ENCODE measurements around the gene TRIM46.

Gene TRIM46

GRCh38 chr1:155130272-155131006 lies 43.2 kb upstream of the TRIM46 start:
- Histone ChIP-seq H3K9me3 (ENCODE audit: low read length) (no peaks in the 10 kb centered on the region), H3K36me3 (ENCODE audit: insufficient read depth, low read length) (peaks cover 27% of the 10 kb centered on the region), H3K27me3 (ENCODE audit: control insufficient read depth in 1 of 2, insufficient read depth in 2 of 2, low read length in 2 of 2) (peaks cover 0 to 3% of the 10 kb centered on the region in 2 donors), H3K4me1 (ENCODE audit: insufficient read depth, low read length) (peaks cover 48% of the 10 kb centered on the region), H3K27ac (ENCODE audit: low read depth, low read length) (peak overlapping the region; percentile 82), H3K9ac (ENCODE audit: low read length) (peak overlapping the region; percentile 67), H3K4me3 (ENCODE audit: low read depth in 1 of 2, low read length in 2 of 2) (peak overlapping the region; percentile 64 to 87)

DNA sequence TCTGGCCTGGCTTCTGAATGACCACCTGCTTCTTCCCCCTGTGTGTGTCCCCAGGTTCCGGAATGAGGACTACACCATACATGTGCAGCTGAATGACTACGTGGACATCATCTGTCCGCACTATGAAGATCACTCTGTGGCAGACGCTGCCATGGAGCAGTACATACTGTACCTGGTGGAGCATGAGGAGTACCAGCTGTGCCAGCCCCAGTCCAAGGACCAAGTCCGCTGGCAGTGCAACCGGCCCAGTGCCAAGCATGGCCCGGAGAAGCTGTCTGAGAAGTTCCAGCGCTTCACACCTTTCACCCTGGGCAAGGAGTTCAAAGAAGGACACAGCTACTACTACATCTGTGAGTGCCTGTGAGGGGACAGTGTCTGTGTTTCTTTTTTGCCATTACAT lies 42.4 kb upstream of the TRIM46 start:
- H3K4me3 ChIP-seq (ENCODE audit: low read depth in 1 of 2, low read length in 2 of 2): no peak overlapping the region
- H3K27ac ChIP-seq (ENCODE audit: low read depth, low read length): no peak overlapping the region
- peaks cover 48% of the 10 kb centered on the region for H3K4me1 ChIP-seq (ENCODE audit: insufficient read depth, low read length)
- H3K36me3 ChIP-seq (ENCODE audit: insufficient read depth, low read length): peaks cover 27% of the 10 kb centered on the region
- no peaks in the 10 kb centered on the region for H3K9me3 ChIP-seq (ENCODE audit: low read length)
- H3K9ac ChIP-seq (ENCODE audit: low read length): no peak overlapping the region
- peaks cover 0 to 3% of the 10 kb centered on the region in 2 donors for H3K27me3 ChIP-seq (ENCODE audit: control insufficient read depth in 1 of 2, insufficient read depth in 2 of 2, low read length in 2 of 2)

GRCh38 chr1:155131856-155132255 lies 41.8 kb upstream of the TRIM46 start:
- Histone ChIP-seq H3K4me1 (ENCODE audit: insufficient read depth, low read length) (peaks cover 47% of the 10 kb centered on the region), H3K4me3 (ENCODE audit: low read depth in 1 of 2, low read length in 2 of 2) (no peak overlapping the region), H3K27me3 (ENCODE audit: control insufficient read depth in 1 of 2, insufficient read depth in 2 of 2, low read length in 2 of 2) (peaks cover 0 to 3% of the 10 kb centered on the region in 2 donors), H3K9ac (ENCODE audit: low read length) (no peak overlapping the region), H3K27ac (ENCODE audit: low read depth, low read length) (no peak overlapping the region), H3K36me3 (ENCODE audit: insufficient read depth, low read length) (peaks cover 27% of the 10 kb centered on the region), H3K9me3 (ENCODE audit: low read length) (no peaks in the 10 kb centered on the region)

GRCh38 chr1:155133799-155134281 lies 39.8 kb upstream of the TRIM46 start:
- Histone ChIP-seq H3K4me1 (ENCODE audit: insufficient read depth, low read length) (peaks cover 37% of the 10 kb centered on the region), H3K9ac (ENCODE audit: low read length) (no peak overlapping the region), H3K27ac (ENCODE audit: low read depth, low read length) (no peak overlapping the region)

DNA sequence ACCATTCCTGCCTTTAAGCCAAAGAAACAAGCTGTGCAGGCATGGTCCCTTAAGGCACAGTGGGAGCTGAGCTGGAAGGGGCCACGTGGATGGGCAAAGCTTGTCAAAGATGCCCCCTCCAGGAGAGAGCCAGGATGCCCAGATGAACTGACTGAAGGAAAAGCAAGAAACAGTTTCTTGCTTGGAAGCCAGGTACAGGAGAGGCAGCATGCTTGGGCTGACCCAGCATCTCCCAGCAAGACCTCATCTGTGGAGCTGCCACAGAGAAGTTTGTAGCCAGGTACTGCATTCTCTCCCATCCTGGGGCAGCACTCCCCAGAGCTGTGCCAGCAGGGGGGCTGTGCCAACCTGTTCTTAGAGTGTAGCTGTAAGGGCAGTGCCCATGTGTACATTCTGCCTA lies 39.3 kb upstream of the TRIM46 start:
- H3K9ac ChIP-seq (ENCODE audit: low read length): peak overlapping the region; percentile 98
- H3K9me3 ChIP-seq (ENCODE audit: low read length): no peaks in the 10 kb centered on the region
- no peaks in the 10 kb centered on the region for H3K27me3 ChIP-seq (ENCODE audit: control insufficient read depth in 1 of 2, insufficient read depth in 2 of 2, low read length in 2 of 2)
- peak overlapping the region; percentile 62 for H3K27ac ChIP-seq (ENCODE audit: low read depth, low read length)
- no peak overlapping the region for H3K4me3 ChIP-seq (ENCODE audit: low read depth in 1 of 2, low read length in 2 of 2)
- H3K4me1 ChIP-seq (ENCODE audit: insufficient read depth, low read length): peaks cover 38% of the 10 kb centered on the region
- peaks cover 27% of the 10 kb centered on the region for H3K36me3 ChIP-seq (ENCODE audit: insufficient read depth, low read length)

More at GRCh38 chr1:155133799-155134281, 39.8 kb upstream of the TRIM46 start:
- Histone ChIP-seq H3K9me3 (ENCODE audit: low read length) (no peaks in the 10 kb centered on the region), H3K27me3 (ENCODE audit: control insufficient read depth in 1 of 2, insufficient read depth in 2 of 2, low read length in 2 of 2) (no peaks in the 10 kb centered on the region), H3K4me3 (ENCODE audit: low read depth in 1 of 2, low read length in 2 of 2) (no peak overlapping the region), H3K36me3 (ENCODE audit: insufficient read depth, low read length) (peaks cover 27% of the 10 kb centered on the region)

- Histone ChIP-seq H3K4me3 (ENCODE audit: low read depth in 1 of 2, low read length in 2 of 2) (peak overlapping the region; percentile 34 to 86), H3K36me3 (ENCODE audit: insufficient read depth, low read length) (peaks cover 27% of the 10 kb centered on the region), H3K9me3 (ENCODE audit: low read length) (no peaks in the 10 kb centered on the region), H3K27ac (ENCODE audit: low read depth, low read length) (peak overlapping the region; percentile 62), H3K9ac (ENCODE audit: low read length) (peak overlapping the region; percentile 98), H3K27me3 (ENCODE audit: control insufficient read depth in 1 of 2, insufficient read depth in 2 of 2, low read length in 2 of 2) (no peaks in the 10 kb centered on the region), H3K4me1 (ENCODE audit: insufficient read depth, low read length) (peaks cover 35% of the 10 kb centered on the region)
Observed at GRCh38 chr1:155134880-155135414, 38.7 kb upstream of the TRIM46 start.

GRCh38 chr1:155135415-155136028 lies 38.1 kb upstream of the TRIM46 start, which contains the start of gene SLC50A1:
TSS of gene SLC50A1 (plus strand) at chr1:155135852. CDS start at chr1:155135912, 60 bp downstream.
- Histone ChIP-seq H3K4me1 (ENCODE audit: insufficient read depth, low read length) (peaks cover 30% of the 10 kb centered on the region), H3K27ac (ENCODE audit: low read depth, low read length) (peak within 1 kb of the TSS; percentile 64), H3K27me3 (ENCODE audit: control insufficient read depth in 1 of 2, insufficient read depth in 2 of 2, low read length in 2 of 2) (no peaks in the 10 kb centered on the region), H3K4me3 (ENCODE audit: low read depth in 1 of 2, low read length in 2 of 2) (peak within 1 kb of the TSS; percentile 34 to 86), H3K9me3 (ENCODE audit: low read length) (no peaks in the 10 kb centered on the region), H3K9ac (ENCODE audit: low read length) (peak within 1 kb of the TSS; percentile 98), H3K36me3 (ENCODE audit: insufficient read depth, low read length) (peaks cover 27% of the 10 kb centered on the region)

GRCh38 chr1:155136748-155137147 lies 36.9 kb upstream of the TRIM46 start:
- Histone ChIP-seq H3K27me3 (ENCODE audit: control insufficient read depth in 1 of 2, insufficient read depth in 2 of 2, low read length in 2 of 2) (no peaks in the 10 kb centered on the region), H3K4me1 (ENCODE audit: insufficient read depth, low read length) (peaks cover 27% of the 10 kb centered on the region), H3K9me3 (ENCODE audit: low read length) (no peaks in the 10 kb centered on the region), H3K4me3 (ENCODE audit: low read depth in 1 of 2, low read length in 2 of 2) (peak overlapping the region in 1 of 2 donors; percentile 51), H3K9ac (ENCODE audit: low read length) (no peak overlapping the region), H3K27ac (ENCODE audit: low read depth, low read length) (peak overlapping the region; percentile 64), H3K36me3 (ENCODE audit: insufficient read depth, low read length) (peaks cover 23% of the 10 kb centered on the region)

DNA sequence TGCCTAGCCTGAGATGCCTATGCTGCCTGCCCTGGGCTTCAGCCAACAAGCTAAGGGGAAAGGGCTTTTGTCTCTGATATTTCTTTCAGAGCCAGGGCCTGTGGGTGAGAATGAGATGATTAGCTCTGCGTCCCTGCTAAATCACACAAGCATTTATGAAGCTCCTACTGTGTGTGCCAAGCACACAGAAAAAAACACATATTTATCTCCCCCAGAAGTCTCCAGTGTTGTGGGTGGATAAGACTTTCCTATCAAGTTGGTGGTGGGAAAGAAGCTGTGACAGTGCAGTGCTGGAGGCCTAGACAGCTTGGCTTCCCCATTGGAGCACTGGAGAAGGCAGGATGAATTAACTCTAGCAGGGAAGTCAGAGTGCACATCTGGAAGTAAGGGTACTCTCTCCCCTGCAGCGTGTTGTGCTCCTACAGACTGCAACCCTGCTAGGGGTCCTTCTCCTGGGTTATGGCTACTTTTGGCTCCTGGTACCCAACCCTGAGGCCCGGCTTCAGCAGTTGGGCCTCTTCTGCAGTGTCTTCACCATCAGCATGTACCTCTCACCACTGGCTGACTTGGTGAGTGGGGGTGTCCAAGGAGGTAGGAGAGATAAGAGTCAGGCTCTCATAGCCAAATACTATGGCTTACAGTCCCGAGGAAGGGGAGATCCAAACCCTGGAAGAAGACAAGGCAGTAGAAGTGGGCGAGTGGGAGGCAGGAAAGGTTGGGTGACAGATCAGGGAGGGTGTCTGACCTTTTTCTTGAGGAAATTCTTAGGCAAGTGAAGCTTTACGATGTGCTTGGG lies 36.3 kb upstream of the TRIM46 start:
- no peak overlapping the region for H3K9ac ChIP-seq (ENCODE audit: low read length)
- H3K4me3 ChIP-seq (ENCODE audit: low read depth in 1 of 2, low read length in 2 of 2): peak overlapping the region in 1 of 2 donors; percentile 51
- peak overlapping the region; percentile 64 for H3K27ac ChIP-seq (ENCODE audit: low read depth, low read length)
- peaks cover 20% of the 10 kb centered on the region for H3K36me3 ChIP-seq (ENCODE audit: insufficient read depth, low read length)
- H3K27me3 ChIP-seq (ENCODE audit: control insufficient read depth in 1 of 2, insufficient read depth in 2 of 2, low read length in 2 of 2): no peaks in the 10 kb centered on the region
- peaks cover 27% of the 10 kb centered on the region for H3K4me1 ChIP-seq (ENCODE audit: insufficient read depth, low read length)
- H3K9me3 ChIP-seq (ENCODE audit: low read length): no peaks in the 10 kb centered on the region

- Histone ChIP-seq H3K4me3 (ENCODE audit: low read depth in 1 of 2, low read length in 2 of 2) (peak within 1 kb of the TSS; percentile 81 to 86), H3K27ac (ENCODE audit: low read depth, low read length) (peak within 1 kb of the TSS; percentile 88), H3K27me3 (ENCODE audit: control insufficient read depth in 1 of 2, insufficient read depth in 2 of 2, low read length in 2 of 2) (no peaks in the 10 kb centered on the region), H3K9me3 (ENCODE audit: low read length) (no peaks in the 10 kb centered on the region), H3K9ac (ENCODE audit: low read length) (peak within 1 kb of the TSS; percentile 79), H3K4me1 (ENCODE audit: insufficient read depth, low read length) (peaks cover 17% of the 10 kb centered on the region), H3K36me3 (ENCODE audit: insufficient read depth, low read length) (no peaks in the 10 kb centered on the region)
Observed at GRCh38 chr1:155139895-155140629, 33.6 kb upstream of the TRIM46 start, which contains the start of gene DPM3. TSS of gene DPM3 (minus strand) at chr1:155140531. CDS start at chr1:155140240, 291 bp downstream.

Data from muscle layer of colon (tissue), 2 donors.